LoVo (cell line): ENCODE data around the gene N4BP3.

Experiments used
- DNase-seq: peaks from one replicate; pipeline ENCODE4 v3.0.0-alpha.2; 2016; ENCODE audit warnings: low spot score

The N4BP3 gene

DNA sequence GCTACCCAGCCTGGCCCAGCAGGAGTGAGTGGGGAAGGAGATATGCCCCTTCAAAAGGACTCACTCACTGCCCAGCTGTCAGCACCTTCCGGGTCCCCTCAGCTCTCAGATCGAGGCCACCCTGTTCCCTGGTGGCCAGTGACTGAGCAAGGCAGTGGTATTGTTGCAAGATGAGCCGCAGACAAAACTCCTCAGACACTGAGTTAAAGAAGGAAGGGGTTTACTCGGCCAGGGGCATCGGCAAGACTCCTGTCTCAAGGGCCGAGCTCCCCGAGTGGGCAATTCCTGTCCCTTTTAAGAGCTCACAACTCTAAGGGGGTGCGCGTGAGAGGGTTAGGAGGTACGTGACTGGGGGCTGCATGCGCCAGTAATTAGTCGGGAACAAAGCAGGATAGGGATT is 9.7 kb upstream of the N4BP3 start:
- no peak for DNase-seq

DNA sequence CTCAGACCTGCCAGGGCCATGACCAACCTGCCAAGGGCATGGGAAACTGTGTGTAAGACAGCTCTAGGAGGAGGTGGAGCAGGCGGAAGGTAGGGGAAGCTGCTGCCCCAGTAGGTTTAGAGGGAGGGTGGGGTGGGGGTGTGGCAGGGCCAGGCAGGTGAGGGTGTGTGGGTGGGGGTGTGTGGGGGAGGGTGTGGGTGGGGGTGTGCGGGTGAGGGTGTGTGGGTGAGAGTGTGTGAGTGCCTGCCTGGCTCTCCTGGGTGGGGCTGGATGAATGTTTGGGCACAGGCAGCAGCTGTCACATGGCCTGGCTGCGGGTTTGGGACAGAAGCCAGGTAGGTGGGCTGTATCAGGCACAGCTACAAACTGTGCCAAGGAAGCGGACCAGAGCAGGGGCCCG is 8.8 kb upstream of the N4BP3 start:
- peak; percentile 20 for DNase-seq

DNA sequence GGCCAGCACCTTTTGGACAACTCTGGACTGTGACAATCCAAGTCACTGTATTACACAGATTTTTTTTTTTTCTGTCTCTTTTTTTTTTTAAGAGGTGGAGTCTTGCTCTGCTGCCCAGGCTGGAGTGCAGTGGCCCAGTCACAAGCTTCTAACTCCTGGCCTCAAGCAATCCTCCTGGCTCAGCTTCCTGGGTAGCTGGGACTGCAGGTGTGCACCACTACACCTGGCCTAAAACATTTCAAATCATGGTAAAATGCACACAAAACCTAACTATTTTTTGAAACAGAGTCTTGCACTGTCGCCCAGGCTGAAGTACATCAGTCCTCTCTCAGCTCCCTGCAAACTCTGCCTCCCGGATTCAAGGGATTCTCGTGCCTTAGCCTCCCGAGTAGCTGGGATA is 7.2 kb upstream of the N4BP3 start:
- no peak for DNase-seq

DNA sequence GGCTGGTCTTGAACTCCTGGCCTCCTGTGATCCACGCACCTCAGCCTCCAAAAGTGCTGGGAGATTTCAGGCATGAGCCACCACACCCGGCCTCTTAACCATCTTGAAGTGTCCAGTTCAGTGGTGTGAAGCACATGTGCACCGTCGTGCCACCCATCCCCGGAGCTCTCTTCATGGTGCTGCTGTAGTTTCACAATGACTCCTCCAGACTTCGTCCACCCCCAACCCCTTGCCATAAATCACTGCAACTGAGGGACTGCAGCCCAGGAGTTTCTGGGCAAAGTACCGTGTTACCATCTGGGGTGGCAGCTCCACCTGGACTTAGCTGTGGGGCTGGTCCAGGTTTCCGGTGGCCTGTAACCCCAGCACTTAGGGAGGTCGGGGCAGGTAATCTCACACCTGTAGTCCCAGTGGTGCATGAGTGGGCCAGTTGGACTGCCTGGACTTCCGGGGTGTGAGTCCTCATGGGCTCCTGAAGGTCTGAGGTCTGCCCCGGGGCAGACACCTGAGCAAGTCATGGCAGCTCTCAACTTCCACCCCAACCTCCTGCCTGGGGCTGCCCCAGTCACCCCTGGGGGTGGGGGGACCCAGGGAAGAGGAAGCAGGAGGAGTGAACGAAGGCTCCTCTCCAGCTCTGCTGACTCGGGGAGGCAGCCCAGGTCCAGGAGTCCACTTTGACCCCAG is 6.6 kb upstream of the N4BP3 start:
- no peak for DNase-seq

DNA sequence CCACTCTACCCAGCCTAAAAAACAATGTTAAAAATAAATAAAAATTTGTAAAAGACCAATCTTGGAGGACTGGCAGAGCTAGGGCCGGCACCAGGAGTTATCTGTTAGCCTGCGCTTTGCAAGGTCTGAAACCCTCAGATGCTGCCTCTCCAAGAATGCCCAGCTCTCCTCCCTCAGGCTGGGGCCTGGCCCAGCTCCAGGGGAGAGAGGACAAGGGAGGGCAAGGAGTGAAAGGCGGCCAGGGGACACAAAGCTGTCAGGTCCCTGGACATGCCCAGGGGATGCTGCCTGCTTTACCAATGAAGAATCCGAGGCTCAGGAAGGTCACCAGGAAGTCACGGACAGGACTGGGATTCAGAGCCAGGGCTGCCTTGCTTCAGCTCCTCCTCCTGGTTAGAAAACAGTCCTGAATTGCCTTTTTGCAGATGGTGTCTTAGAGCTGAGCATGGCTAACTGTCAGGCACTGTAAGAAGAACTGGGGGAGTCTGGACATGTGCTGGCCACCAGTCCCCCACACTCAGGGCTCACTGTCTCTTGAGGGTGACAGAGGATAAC is 5.5 kb upstream of the N4BP3 start:
- no peak for DNase-seq

DNA sequence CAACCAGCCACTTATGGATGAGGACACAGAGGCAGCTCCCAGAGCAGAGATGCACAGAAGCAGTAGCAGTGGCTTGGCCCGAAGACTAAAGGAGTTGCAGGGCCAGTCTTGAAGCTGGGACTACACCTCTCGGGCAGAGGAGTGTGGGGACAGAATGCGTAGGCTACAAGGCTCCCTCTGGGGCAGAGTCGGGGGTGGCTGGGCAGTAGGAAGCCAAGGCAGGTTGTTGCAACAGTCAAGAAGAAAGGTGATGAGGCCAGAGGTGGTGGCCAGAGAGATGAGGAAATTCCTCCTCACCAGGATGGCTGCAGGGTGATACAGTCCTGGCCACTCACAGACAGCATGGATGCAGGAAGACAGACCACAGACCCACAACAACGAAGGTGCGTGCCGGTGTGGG is 4.9 kb upstream of the N4BP3 start:
- no peak for DNase-seq

DNA sequence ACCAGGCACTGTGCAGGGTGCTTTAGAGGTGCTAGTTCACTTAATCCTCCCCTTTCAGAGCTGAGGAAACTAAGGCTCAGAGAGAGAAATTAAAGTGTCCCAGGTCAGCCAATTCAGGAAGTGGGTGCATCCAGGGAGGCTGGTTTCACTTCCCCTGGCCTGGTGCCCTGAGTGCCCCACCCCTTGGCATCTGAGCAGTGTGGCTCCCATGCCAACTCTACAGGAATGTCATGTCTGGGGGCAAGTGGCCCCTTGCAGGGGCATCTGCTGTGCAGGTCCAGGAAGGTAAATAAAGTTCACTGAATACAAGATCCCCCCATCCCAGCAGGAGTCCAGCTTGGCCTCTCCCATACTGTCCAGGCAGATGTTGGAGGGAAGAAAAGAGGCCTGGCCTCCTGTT is 4.4 kb upstream of the N4BP3 start:
- no peak for DNase-seq

DNA sequence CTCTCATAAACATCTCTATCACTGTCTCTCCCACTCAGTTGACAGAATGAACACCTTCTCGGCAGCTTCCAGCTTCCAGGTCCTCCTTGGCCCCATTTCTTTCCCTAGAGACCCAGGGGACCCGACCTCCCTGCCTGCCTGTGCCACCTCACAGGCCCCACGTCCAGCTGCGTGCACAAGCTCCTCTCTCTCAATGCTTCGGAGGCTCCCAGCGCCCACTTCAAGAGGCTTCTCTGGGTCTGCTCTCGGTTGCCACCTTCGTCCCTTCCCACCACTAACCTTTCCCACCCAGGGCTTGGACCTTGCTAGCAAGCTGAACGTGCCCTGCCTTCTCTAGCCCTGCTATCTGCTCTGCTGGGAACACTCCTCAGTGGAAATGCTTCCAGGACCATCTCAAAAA is 2.8 kb upstream of the N4BP3 start:
- DNase-seq = no peak

DNA sequence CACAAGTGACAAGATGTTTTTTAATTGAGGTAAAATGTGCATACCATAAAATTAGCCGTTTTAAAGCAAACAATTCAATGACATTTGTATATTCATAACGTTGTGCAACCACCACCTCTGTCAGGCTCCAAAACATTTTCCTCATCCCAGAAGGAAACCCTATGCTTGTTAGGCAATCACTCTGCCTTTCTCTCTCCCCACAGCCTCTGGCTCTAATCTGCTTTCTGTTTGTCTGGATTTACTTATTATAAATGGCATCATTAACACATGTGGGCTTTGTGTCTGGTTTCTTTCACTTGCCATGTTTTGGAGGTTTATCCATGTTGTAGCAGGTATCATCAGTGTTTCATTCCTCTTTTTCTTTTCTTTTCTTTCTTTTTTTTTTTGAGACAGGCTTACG is 1.4 kb upstream of the N4BP3 start:
- no peak for DNase-seq

DNA sequence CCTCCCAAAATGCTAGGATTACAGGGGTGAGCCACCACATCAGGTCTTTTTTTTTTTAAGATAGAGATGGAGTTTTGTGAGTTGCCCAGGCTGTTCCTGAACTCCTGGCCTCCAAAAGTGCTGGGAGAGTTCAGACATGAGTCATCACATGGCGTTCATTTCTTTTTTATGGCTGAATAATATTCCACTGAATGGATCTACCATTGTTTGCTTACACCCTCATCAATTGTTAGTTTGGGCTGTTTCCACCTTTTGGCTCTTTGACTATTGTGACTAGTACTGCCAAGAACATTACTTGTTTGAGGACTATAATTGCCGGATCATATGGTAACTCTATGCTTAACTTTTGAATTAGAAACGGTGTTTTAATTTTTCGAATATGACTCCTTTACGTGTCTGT is 787 bp upstream of the N4BP3 start:
- DNase-seq = no peak

DNA sequence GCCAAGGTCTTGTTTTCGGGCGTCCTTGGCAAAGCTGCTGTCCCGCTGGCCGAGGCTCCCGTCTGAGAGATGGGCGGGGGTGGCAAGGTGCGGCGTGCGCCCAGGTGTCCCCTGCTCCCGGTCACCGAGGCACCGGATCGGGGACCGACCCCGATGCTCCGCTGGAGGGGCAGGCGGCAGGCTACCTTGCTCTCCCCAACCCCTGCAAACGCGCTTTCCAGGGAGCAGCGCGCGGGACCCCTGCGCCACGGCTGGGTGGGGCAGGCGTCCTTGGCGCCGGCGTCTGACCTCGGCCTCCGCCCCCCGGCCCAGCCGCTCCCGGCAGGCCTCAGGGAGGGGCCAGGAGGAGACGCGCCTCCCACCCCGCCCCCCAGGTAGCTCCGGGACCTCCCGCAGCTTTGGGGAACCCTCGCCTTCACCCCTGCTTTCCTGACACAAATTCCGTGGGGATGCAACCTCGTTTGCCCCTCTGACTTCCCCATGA is 551 bp downstream of the N4BP3 start:
- DNase-seq = no peak

DNA sequence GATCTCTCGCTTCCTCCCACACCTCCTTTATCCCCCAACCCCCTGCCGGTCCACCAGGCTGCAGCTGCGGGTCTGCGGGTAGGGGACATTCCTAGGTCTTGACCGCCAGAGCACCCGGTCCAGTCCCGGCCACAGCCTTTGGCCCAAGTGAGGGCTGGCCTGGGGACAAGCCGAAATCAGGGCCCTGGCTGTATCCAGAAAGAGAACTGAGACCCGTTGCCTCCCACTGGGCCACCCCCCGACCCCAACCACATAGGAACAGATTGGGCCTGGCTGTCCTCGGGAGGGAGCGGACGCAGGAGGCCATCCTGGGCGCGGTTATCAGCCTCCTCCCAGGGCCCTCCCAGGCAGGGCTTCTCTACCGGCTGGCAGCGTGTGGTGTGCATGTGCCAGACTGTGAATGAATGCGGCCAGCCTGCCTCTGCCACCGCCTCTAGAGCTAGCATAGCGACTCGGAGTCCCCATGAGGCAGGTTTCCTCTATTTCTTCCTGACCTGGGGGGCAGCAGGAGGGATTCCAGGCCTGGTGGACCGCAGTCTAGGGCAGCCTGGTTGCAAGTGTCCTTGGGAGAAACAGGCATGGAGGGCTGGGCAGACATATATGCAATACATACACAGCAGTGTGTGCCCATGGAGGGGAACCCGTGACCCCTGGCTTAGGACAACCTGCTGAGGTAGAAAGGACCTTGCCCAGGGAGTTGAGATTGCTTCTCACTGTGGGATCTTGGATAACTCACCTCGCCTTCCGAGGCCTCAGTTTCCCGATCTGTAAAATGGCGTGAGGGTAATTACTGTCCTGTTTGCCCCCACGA is 1.2 kb downstream of the N4BP3 start:
- DNase-seq = no peak

DNA sequence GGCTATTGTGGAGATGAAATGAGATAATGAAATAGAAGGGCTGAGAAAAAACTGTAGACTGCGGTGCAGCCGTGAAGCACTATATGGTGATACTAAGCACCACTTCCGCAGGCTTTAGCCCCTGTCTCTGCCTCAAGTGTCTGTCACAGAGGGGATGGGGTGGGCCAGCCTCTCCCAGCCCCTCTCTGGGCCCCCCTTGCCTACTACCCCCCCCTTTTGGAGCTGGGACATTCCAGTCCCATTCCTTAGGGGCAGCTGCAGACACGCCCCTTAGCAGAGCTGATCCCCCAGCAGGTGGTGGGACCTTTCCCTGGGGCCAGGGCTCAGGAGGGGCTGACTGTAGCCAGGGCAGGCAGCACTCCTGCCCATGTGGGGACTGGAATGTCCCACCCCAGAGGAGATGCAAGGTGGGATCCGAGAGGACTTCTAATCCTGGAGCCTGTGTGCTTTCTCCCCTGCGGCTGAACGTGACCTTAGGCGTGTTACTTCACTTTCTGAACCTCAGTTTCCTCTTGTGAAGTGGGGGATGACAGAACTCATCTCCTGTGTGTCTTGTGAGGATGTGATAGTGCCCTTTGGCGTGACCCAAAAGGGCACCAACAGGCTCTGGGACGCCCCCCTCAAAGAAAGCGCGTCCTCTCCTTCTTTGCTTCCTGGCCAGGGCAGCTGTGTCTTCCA is 1.9 kb downstream of the N4BP3 start:
- no peak for DNase-seq

DNA sequence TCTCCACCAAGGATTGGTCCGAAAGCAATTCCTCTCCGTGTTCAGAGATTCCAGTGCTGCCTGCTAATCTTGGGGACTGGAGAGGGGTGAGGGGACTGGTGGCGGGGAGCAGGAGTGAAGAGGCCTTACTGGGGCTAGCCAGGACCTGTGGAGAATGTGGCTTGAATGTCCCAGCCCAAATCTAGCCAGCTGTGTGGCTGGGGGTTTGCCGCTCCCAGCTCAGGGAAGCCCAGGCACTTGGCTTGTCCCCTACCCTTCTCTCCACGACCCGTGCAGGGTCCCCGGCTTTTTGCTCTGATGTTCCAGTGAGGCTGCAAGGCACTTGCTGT is 2.4 kb downstream of the N4BP3 start:
- DNase-seq = no peak

DNA sequence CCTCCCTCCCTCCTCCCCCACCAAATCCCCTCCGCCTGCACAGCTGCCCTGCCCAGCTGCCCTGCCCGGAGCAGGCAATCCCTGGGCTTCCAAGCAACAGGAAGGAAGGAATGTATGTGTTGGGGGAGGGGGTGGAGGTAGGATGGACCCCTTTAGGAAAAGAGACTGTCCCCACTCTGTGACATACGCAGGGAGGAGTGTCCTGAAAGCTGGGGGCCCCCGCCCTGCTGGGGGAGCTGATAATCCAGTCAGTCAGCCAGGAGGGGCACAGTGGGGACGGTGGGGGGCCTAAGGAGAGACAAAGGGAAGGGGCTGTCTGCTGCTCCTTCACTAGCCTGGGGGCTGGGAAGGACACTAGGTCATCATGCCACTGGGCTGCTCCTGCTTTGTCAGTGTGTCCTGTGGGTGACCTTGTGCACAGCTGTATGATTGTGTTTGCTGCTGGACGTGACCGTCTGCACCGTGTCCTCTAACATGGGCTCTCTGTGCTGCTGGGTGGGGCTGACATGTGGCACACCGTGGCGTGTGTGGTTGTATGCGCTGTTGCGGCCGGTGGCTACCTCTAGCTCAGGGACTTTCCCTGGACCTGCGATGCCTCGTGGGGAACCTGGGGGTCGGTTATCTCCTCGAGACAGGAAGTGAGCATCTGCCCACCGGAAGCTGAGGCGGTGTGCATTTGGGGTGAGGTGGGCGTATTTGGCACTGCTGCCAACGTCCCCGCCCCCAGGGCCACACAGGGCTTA is 3.0 kb downstream of the N4BP3 start:
- no peak for DNase-seq

DNA sequence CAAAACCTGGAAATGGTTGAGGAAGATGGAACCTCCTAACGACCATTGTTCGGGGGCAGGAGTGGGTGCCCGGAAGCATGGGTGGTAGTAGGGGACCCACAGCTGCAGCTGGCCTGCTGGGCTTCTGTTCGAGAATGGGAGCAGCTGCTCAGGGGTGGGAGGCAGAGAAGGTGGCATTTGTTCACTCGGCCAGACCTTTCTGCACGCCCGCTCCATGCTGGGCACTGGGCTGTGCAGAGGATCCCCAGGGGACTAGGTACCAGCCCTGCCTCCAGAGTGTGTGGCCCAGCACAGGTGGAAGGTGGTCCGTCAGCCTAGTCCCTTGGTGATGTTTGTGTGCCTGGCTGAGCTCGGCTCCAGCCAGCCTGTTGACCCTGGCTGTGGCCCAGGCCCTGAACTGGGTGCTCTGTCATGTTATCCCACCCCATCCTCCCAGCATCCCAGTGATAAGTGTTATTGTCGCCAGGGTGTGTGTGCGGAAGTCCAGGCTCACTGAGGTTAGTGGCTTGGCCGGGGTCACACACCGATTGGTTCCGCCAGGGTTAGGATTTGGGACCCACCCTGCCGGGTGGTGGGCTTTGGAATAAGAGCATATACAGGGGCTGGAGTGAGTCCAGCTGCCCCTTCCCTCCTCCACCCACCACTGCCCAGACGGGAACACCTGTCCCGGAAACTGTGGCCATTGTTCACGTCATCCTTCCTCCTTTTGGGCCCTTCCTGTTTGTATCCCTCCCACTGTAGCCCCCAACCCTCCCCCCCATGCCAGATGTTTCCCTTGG is 4.8 kb downstream of the N4BP3 start:
- no peak for DNase-seq

DNA sequence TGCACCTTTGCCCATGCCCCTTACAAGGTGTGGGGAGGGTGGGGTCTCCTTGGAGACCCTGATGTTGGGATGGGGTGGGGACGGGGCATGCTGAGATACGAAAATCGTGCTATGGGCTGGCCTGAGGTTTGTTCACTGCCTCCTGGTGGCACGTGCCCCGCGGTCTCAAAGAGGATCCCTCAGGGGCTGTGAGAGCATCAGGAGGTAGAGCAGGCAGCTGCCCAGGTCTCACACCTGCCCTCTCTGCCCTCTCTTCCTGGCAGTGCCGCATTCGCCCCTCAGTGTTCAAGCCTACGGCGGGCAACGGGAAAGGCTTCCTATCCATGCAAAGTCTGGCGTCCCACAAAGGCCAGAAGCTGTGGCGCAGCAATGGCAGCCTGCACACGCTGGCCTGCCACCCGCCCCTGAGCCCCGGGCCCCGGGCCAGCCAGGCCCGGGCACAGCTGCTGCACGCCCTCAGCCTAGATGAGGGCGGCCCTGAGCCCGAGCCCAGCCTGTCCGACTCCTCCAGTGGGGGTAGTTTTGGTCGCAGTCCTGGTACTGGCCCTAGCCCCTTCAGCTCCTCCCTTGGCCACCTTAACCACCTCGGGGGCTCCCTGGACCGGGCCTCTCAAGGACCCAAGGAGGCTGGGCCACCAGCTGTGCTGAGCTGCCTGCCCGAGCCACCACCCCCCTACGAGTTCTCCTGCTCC is 6.7 kb downstream of the N4BP3 start:
- DNase-seq = no peak

DNA sequence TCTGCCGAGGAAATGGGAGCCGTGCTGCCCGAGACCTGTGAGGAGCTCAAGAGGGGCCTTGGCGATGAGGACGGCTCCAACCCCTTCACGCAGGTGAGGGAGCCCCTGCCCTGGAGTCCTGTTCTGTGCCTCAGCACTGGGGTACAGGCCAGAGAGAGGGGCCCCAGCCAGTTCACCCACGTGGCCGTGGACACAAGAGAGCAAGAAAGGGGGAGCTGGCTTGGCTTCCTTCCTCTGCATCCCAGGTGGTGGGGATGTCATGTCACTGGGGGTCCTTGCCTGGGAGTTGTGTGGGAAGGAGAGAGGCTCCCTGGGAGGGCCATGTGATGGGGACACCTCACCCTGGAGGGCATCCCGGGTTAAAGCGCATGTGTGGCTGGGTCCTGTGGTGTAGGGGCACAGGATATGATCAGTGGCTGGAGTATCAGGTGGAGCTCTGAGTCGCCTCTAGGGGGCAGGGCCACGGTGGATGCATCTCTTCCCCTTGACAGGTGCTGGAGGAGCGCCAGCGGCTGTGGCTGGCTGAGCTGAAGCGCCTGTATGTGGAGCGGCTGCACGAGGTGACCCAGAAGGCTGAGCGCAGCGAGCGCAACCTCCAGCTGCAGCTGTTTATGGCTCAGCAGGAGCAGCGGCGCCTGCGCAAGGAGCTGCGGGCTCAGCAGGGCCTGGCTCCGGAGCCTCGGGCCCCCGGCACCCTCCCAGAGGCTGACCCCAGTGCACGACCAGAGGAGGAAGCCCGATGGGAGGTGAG is 7.5 kb downstream of the N4BP3 start:
- no peak for DNase-seq

DNA sequence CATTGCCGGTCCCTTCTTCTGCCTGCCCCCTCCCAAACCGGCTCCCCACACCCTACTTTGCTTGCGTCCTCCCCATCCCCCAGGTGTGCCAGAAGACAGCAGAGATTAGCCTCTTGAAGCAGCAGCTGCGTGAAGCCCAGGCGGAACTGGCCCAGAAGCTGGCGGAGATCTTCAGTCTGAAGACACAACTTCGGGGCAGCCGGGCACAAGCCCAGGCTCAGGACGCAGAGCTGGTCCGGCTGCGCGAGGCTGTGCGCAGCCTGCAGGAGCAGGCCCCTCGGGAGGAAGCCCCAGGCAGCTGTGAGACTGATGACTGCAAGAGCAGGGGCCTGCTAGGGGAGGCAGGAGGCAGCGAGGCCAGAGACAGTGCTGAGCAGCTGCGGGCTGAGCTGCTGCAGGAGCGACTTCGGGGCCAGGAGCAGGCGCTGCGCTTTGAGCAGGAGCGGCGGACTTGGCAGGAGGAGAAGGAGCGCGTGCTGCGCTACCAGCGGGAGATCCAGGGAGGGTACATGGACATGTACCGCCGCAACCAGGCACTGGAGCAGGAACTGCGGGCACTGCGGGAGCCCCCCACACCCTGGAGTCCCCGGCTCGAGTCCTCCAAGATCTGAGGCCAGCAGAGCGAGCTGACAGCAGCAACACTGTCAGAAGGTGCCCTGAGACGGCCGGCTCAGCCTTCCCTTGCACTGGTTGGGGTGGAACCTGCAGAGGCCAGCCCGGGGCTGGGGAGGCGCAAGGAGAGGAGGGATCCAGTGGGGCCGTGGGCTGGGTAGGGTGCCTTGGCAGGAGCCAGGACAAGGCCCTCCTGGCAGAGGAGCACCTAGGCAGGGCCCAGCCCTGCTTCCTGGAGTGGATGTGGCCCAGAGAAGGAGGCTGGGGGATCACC is 8.3 kb downstream of the N4BP3 start:
- DNase-seq = no peak
